ENCODE results near the gene UBL3.

UBL3 gene

GRCh38 chr13:29785978-29786377 lies 64.4 kb downstream of the UBL3 start:
- no peak for FAIRE-seq
- TF ChIP-seq TAF1 (IDR thresholded peaks at IDR 0.05; ENCODE audit: low read depth, low read length) = no peak
- no peak for TF ChIP-seq POU2F2 (IDR thresholded peaks at IDR 0.05; ENCODE audit: low read depth, low read length)
- no peak for TF ChIP-seq SPI1 (IDR thresholded peaks at IDR 0.05; ENCODE audit: low read depth, low read length)
- TF ChIP-seq POLR2AphosphoS5 (IDR thresholded peaks at IDR 0.05; ENCODE audit: low read depth, low read length) = no peak
- TF ChIP-seq PAX5 (IDR thresholded peaks at IDR 0.05; ENCODE audit: insufficient read depth, low read length, severe bottlenecking) = no peak
- no peak for TF ChIP-seq POLR2A (IDR thresholded peaks at IDR 0.05; ENCODE audit: low read depth, low read length)
- no peak for DNase-seq (ENCODE audit: insufficient read length, low spot score)

GRCh38 chr13:29782798-29783197 lies 67.6 kb downstream of the UBL3 start:
- no peak for TF ChIP-seq POU2F2 (IDR thresholded peaks at IDR 0.05; ENCODE audit: low read depth, low read length)
- TF ChIP-seq TAF1 (IDR thresholded peaks at IDR 0.05; ENCODE audit: low read depth, low read length) = no peak
- TF ChIP-seq POLR2A (IDR thresholded peaks at IDR 0.05; ENCODE audit: low read depth, low read length) = no peak
- no peak for TF ChIP-seq SPI1 (IDR thresholded peaks at IDR 0.05; ENCODE audit: low read depth, low read length)
- TF ChIP-seq POLR2AphosphoS5 (IDR thresholded peaks at IDR 0.05; ENCODE audit: low read depth, low read length) = no peak
- TF ChIP-seq PAX5 (IDR thresholded peaks at IDR 0.05; ENCODE audit: insufficient read depth, low read length, severe bottlenecking) = no peak
- DNase-seq (ENCODE audit: insufficient read length, low spot score) = no peak
- peak; percentile 50 for FAIRE-seq

- TF ChIP-seq POLR2A (IDR thresholded peaks at IDR 0.05; ENCODE audit: low read depth, low read length) (no peak), PAX5 (IDR thresholded peaks at IDR 0.05; ENCODE audit: insufficient read depth, low read length, severe bottlenecking) (no peak), POU2F2 (IDR thresholded peaks at IDR 0.05; ENCODE audit: low read depth, low read length) (no peak), TAF1 (IDR thresholded peaks at IDR 0.05; ENCODE audit: low read depth, low read length) (no peak), POLR2AphosphoS5 (IDR thresholded peaks at IDR 0.05; ENCODE audit: low read depth, low read length) (no peak), SPI1 (IDR thresholded peaks at IDR 0.05; ENCODE audit: low read depth, low read length) (no peak)
- FAIRE-seq (peak; percentile 20), DNase-seq (ENCODE audit: insufficient read length, low spot score) (no peak)
Observed at GRCh38 chr13:29774830-29775229, 75.6 kb downstream of the UBL3 start.

- TF ChIP-seq POLR2A (IDR thresholded peaks at IDR 0.05; ENCODE audit: low read depth, low read length) = no peak
- TF ChIP-seq PAX5 (IDR thresholded peaks at IDR 0.05; ENCODE audit: insufficient read depth, low read length, severe bottlenecking) = no peak
- no peak for TF ChIP-seq POU2F2 (IDR thresholded peaks at IDR 0.05; ENCODE audit: low read depth, low read length)
- no peak for TF ChIP-seq TAF1 (IDR thresholded peaks at IDR 0.05; ENCODE audit: low read depth, low read length)
- no peak for TF ChIP-seq SPI1 (IDR thresholded peaks at IDR 0.05; ENCODE audit: low read depth, low read length)
- TF ChIP-seq POLR2AphosphoS5 (IDR thresholded peaks at IDR 0.05; ENCODE audit: low read depth, low read length) = no peak
- DNase-seq (ENCODE audit: insufficient read length, low spot score) = no peak
- no peak for FAIRE-seq
Observed at GRCh38 chr13:29771247-29771646, 79.2 kb downstream of the UBL3 start.

- TF ChIP-seq POLR2AphosphoS5 (IDR thresholded peaks at IDR 0.05; ENCODE audit: low read depth, low read length) = no peak
- no peak for TF ChIP-seq PAX5 (IDR thresholded peaks at IDR 0.05; ENCODE audit: insufficient read depth, low read length, severe bottlenecking)
- no peak for TF ChIP-seq TAF1 (IDR thresholded peaks at IDR 0.05; ENCODE audit: low read depth, low read length)
- TF ChIP-seq POLR2A (IDR thresholded peaks at IDR 0.05; ENCODE audit: low read depth, low read length) = no peak
- TF ChIP-seq POU2F2 (IDR thresholded peaks at IDR 0.05; ENCODE audit: low read depth, low read length) = no peak
- no peak for TF ChIP-seq SPI1 (IDR thresholded peaks at IDR 0.05; ENCODE audit: low read depth, low read length)
- no peak for DNase-seq (ENCODE audit: insufficient read length, low spot score)
- no peak for FAIRE-seq
Observed at GRCh38 chr13:29767006-29767405, 83.4 kb downstream of the UBL3 start.

GRCh38 chr13:29763436-29764180 lies 86.8 kb downstream of the UBL3 start:
- no peak for TF ChIP-seq TAF1 (IDR thresholded peaks at IDR 0.05; ENCODE audit: low read depth, low read length)
- no peak for TF ChIP-seq POU2F2 (IDR thresholded peaks at IDR 0.05; ENCODE audit: low read depth, low read length)
- TF ChIP-seq SPI1 (IDR thresholded peaks at IDR 0.05; ENCODE audit: low read depth, low read length) = no peak
- no peak for TF ChIP-seq POLR2AphosphoS5 (IDR thresholded peaks at IDR 0.05; ENCODE audit: low read depth, low read length)
- TF ChIP-seq POLR2A (IDR thresholded peaks at IDR 0.05; ENCODE audit: low read depth, low read length) = no peak
- no peak for TF ChIP-seq PAX5 (IDR thresholded peaks at IDR 0.05; ENCODE audit: insufficient read depth, low read length, severe bottlenecking)
- DNase-seq (ENCODE audit: insufficient read length, low spot score) (no peak), FAIRE-seq (no peak)

GRCh38 chr13:29761815-29762214 lies 88.6 kb downstream of the UBL3 start:
- DNase-seq (ENCODE audit: insufficient read length, low spot score) = no peak
- TF ChIP-seq POU2F2 (IDR thresholded peaks at IDR 0.05; ENCODE audit: low read depth, low read length) (no peak), TAF1 (IDR thresholded peaks at IDR 0.05; ENCODE audit: low read depth, low read length) (no peak), POLR2AphosphoS5 (IDR thresholded peaks at IDR 0.05; ENCODE audit: low read depth, low read length) (no peak), PAX5 (IDR thresholded peaks at IDR 0.05; ENCODE audit: insufficient read depth, low read length, severe bottlenecking) (no peak), SPI1 (IDR thresholded peaks at IDR 0.05; ENCODE audit: low read depth, low read length) (no peak)
- peak; percentile 38 for FAIRE-seq

GRCh38 chr13:29761160-29761559 lies 89.3 kb downstream of the UBL3 start:
- no peak for TF ChIP-seq PAX5 (IDR thresholded peaks at IDR 0.05; ENCODE audit: insufficient read depth, low read length, severe bottlenecking)
- DNase-seq (ENCODE audit: insufficient read length, low spot score) (no peak), FAIRE-seq (peak; percentile 26)

GRCh38 chr13:29760544-29760943 lies 89.9 kb downstream of the UBL3 start:
- FAIRE-seq (no peak), DNase-seq (ENCODE audit: insufficient read length, low spot score) (no peak)
- no peak for TF ChIP-seq POU2F2 (IDR thresholded peaks at IDR 0.05; ENCODE audit: low read depth, low read length)
- no peak for TF ChIP-seq PAX5 (IDR thresholded peaks at IDR 0.05; ENCODE audit: insufficient read depth, low read length, severe bottlenecking)
- no peak for TF ChIP-seq TAF1 (IDR thresholded peaks at IDR 0.05; ENCODE audit: low read depth, low read length)
- TF ChIP-seq SPI1 (IDR thresholded peaks at IDR 0.05; ENCODE audit: low read depth, low read length) = no peak
- TF ChIP-seq POLR2A (IDR thresholded peaks at IDR 0.05; ENCODE audit: low read depth, low read length) = no peak
- no peak for TF ChIP-seq POLR2AphosphoS5 (IDR thresholded peaks at IDR 0.05; ENCODE audit: low read depth, low read length)

All from GM12891 (cell line).